ENCODE data around the gene DMAC1.

Gene DMAC1

GRCh38 chr9:7782400-7783120, 17.0 kb downstream of the DMAC1 start:
- DNase-seq: peak; percentile 13

- DNase-seq: no peak
Measured at GRCh38 chr9:7780261-7780988, 19.2 kb downstream of the DMAC1 start.

- no peak for DNase-seq
Measured at GRCh38 chr9:7778851-7779600, 20.6 kb downstream of the DMAC1 start.

- peak; percentile 9 for DNase-seq
Measured at GRCh38 chr9:7777771-7778170, 21.8 kb downstream of the DMAC1 start.

- DNase-seq: no peak
Measured at GRCh38 chr9:7770111-7770510, 29.5 kb downstream of the DMAC1 start.

- no peak for DNase-seq
Measured at GRCh38 chr9:7762600-7762999, 37.0 kb downstream of the DMAC1 start.

GRCh38 chr9:7760014-7760415, 39.6 kb downstream of the DMAC1 start:
- DNase-seq: no peak

- DNase-seq: no peak
Measured at GRCh38 chr9:7756088-7756487, 43.5 kb downstream of the DMAC1 start.

- no peak for DNase-seq
Measured at GRCh38 chr9:7752481-7752880, 47.1 kb downstream of the DMAC1 start.
